Measurements from ENCODE around the gene FGF18. TPM values are rescaled to one million over a fixed set of nuclear protein-coding genes. Genes with fewer than 3 reads are reported as not detected.

The FGF18 gene
- total and polyA plus RNA-seq, 3 donors from 2014 or later, result 0.68 to 1.6 (median 0.79) TPM

- DNase-seq, result no peak
- 71 to 95% methylated on average over 4 to 5 of the region's 5 CpGs for WGBS, 2 donors
- intact Hi-C loops (cut with DNase I; ENCODE audit: low total_unique reads), result no loop called here
Measured at GRCh38 chr5:171433982-171434676, 14.7 kb downstream of the FGF18 start.

GRCh38 chr5:171434874-171435273, 15.4 kb downstream of the FGF18 start:
- Histone ChIP-seq H3K36me3 (ENCODE audit: low read depth, missing control alignments) (no peaks in the 10 kb centered on the region), H3K27ac (no peak overlapping the region), H3K4me3 (no peak overlapping the region), H3K27me3 (no peaks in the 10 kb centered on the region), H3K4me1 (no peaks in the 10 kb centered on the region), H3K9me3 (no peaks in the 10 kb centered on the region)
- TF ChIP-seq CTCF (IDR thresholded peaks at IDR 0.05) (no peak), POLR2A (IDR thresholded peaks at IDR 0.05) (no peak)
- 94 to 95% methylated on average over 4 of the region's 4 CpGs for WGBS, 2 donors
- no peak for DNase-seq
- intact Hi-C loops (cut with DNase I; ENCODE audit: low total_unique reads), result no loop called here

More at GRCh38 chr5:171433982-171434676, 14.7 kb downstream of the FGF18 start:
- H3K4me1 ChIP-seq, result no peaks in the 10 kb centered on the region
- H3K27me3 ChIP-seq, result no peaks in the 10 kb centered on the region
- TF ChIP-seq CTCF (IDR thresholded peaks at IDR 0.05) (no peak), POLR2A (IDR thresholded peaks at IDR 0.05) (no peak)
- no peaks in the 10 kb centered on the region for H3K36me3 ChIP-seq (ENCODE audit: low read depth, missing control alignments)
- no peak overlapping the region for H3K4me3 ChIP-seq
- H3K9me3 ChIP-seq, result no peaks in the 10 kb centered on the region
- no peak overlapping the region for H3K27ac ChIP-seq

GRCh38 chr5:171435908-171436307, 16.5 kb downstream of the FGF18 start:
- 94 to 99% methylated on average over 9 to 20 of the region's 20 CpGs for WGBS, 2 donors
- Histone ChIP-seq H3K4me3 (no peak overlapping the region), H3K4me1 (no peaks in the 10 kb centered on the region), H3K9me3 (no peaks in the 10 kb centered on the region), H3K36me3 (ENCODE audit: low read depth, missing control alignments) (no peaks in the 10 kb centered on the region), H3K27ac (no peak overlapping the region), H3K27me3 (no peaks in the 10 kb centered on the region)
- intact Hi-C loops (cut with DNase I; ENCODE audit: low total_unique reads), result no loop called here
- TF ChIP-seq CTCF (IDR thresholded peaks at IDR 0.05) (no peak), POLR2A (IDR thresholded peaks at IDR 0.05) (no peak)
- no peak for DNase-seq

GRCh38 chr5:171436804-171437285, 17.4 kb downstream of the FGF18 start:
- Histone ChIP-seq H3K9me3 (no peaks in the 10 kb centered on the region), H3K27me3 (no peaks in the 10 kb centered on the region), H3K4me3 (no peak overlapping the region), H3K4me1 (no peaks in the 10 kb centered on the region), H3K27ac (no peak overlapping the region), H3K36me3 (ENCODE audit: low read depth, missing control alignments) (no peaks in the 10 kb centered on the region)
- no peak for DNase-seq
- intact Hi-C loops (cut with DNase I; ENCODE audit: low total_unique reads), result no loop called here
- no peak for TF ChIP-seq CTCF (IDR thresholded peaks at IDR 0.05)
- TF ChIP-seq POLR2A (IDR thresholded peaks at IDR 0.05), result no peak
- WGBS, 2 donors, result 91 to 95% methylated on average over 8 to 12 of the region's 13 CpGs
